AG09319 (cell line): Measurements from ENCODE around the gene SUCLA2.

Experiments used
- DNase-seq: peaks from one replicate; pipeline ENCODE4 v3.0.0-alpha.2; 2010; ENCODE audit warnings: low read depth; ENCODE audit errors: extremely low read depth
- CTCF ChIP-seq: IDR thresholded peaks from 2 replicates; pipeline ENCODE4 v1.5.1; 2011; ENCODE audit warnings: low read depth, mild to moderate bottlenecking, inconsistent platforms, low read length, moderate library complexity

SUCLA2 gene

GRCh38 chr13:47932950-47933923, 67.8 kb downstream of the SUCLA2 start:
- TF ChIP-seq CTCF = no peak
- no peak for DNase-seq

- TF ChIP-seq CTCF = no peak
- DNase-seq = no peak
These were observed 70.4 kb downstream of the SUCLA2 start for GRCh38 chr13:47930649-47931165.

- no peak for DNase-seq
- TF ChIP-seq CTCF = no peak
These were observed 71.9 kb downstream of the SUCLA2 start for GRCh38 chr13:47929156-47929555.

- no peak for TF ChIP-seq CTCF
- DNase-seq = no peak
These were observed 84.0 kb downstream of the SUCLA2 start for GRCh38 chr13:47917022-47917574.

GRCh38 chr13:47908197-47908902, 92.7 kb downstream of the SUCLA2 start:
- DNase-seq = no peak
- TF ChIP-seq CTCF = no peak

GRCh38 chr13:47904891-47905290, 96.2 kb downstream of the SUCLA2 start:
- no peak for TF ChIP-seq CTCF
- DNase-seq = no peak

- no peak for DNase-seq
- no peak for TF ChIP-seq CTCF
These were observed 96.8 kb downstream of the SUCLA2 start for GRCh38 chr13:47904241-47904640.
